ENCODE measurements around the gene TBC1D9. TPM values are rescaled to one million over a fixed set of nuclear protein-coding genes. Genes with fewer than 3 reads are reported as not detected.

TBC1D9 gene
- total and polyA plus RNA-seq, 7 donors: 5.4 to 10.2 (median 8.2) TPM

DNA sequence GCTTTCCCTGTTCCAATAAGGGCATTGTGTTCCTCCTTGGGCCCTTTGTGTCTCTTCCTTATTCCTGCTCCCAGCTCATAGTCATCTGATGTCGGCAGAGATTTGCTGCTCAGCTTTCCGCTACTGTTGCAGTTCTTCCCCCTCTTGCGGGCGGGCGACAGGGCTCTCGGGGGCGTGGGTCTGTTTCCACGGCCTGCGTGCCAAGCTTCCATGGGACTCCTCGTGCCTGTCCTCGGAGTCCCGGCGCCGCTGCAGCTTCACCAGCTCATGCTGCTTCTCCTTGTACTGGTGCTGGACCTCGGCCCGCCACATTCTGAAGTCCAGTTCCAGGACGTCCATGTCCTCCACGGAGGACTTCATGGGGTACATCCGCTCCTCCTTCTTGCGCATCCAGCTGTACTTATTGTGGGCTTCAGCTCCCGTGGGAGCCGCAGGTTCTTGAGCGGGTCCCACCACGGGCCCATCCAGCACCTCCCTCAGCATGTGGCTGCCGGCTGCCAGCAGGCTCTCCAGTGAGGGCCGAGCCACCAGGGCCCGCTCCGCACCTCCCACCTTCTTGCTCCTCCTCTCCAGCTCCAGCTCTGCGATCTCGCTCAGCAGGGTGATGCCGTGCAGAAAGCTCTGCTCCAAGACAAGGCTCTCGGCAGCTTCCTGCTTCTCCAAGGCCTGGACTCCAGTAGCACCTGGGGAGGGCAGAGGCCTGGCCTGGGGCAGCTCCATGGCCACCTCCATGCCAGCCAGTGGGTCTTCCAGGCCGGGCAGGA is 113.3 kb downstream of the TBC1D9 start:
- 97% methylated on average over 33 of the region's 33 CpGs for WGBS, 2 donors
- H3K4me3 ChIP-seq: no peak overlapping the region
- no peak for DNase-seq
- H3K36me3 ChIP-seq: peaks cover 0 to 9% (median 0%) of the 10 kb centered on the region in 4 donors
- no peaks in the 10 kb centered on the region for H3K27me3 ChIP-seq
- TF ChIP-seq EP300 (IDR thresholded peaks at IDR 0.05) (no peak), POLR2AphosphoS5 (IDR thresholded peaks at IDR 0.05) (no peak), POLR2A (IDR thresholded peaks at IDR 0.05) (no peak)
- TF ChIP-seq, protein P1, sequence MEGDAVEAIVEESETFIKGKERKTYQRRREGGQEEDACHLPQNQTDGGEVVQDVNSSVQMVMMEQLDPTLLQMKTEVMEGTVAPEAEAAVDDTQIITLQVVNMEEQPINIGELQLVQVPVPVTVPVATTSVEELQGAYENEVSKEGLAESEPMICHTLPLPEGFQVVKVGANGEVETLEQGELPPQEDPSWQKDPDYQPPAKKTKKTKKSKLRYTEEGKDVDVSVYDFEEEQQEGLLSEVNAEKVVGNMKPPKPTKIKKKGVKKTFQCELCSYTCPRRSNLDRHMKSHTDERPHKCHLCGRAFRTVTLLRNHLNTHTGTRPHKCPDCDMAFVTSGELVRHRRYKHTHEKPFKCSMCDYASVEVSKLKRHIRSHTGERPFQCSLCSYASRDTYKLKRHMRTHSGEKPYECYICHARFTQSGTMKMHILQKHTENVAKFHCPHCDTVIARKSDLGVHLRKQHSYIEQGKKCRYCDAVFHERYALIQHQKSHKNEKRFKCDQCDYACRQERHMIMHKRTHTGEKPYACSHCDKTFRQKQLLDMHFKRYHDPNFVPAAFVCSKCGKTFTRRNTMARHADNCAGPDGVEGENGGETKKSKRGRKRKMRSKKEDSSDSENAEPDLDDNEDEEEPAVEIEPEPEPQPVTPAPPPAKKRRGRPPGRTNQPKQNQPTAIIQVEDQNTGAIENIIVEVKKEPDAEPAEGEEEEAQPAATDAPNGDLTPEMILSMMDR (IDR thresholded peaks at IDR 0.05): no peak
- no peak overlapping the region for H3K27ac ChIP-seq
- peaks cover 0 to 4% (median 0%) of the 10 kb centered on the region in 4 donors for H3K4me1 ChIP-seq
- intact Hi-C loops (cut with DNase I): no loop called here
- no peaks in the 10 kb centered on the region for H3K9me3 ChIP-seq

DNA sequence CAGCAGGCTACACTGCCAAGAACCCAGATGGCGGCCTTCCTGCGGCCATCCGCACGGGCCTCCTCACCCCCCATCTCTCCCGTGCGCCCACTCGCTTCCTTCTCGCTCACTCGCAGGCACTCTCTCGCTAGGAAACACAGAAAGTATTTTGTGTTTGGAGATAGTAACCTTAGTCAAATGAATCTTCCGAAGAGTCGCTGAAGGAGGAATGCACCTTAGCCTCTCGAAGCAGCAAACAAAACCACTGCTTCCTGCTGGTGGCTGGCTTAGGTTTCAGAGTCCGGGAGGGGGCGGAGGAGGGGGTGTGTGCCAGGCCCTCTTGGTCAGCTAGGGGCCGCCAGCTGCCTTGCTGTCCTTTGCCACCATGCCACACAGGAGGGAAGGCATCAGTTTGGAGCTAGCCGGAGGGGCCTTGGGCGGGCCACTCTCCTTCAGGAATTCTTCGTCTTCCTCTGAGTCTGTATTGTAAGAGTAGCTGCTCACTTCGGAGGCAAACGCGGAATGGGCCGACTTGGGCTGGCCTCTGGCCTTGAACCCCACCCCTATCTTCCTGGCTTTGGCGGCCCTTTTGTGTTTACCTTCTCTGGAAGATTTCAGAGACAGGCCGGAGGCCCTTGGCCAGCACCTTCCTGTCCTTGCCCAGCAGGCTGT is 114.3 kb downstream of the TBC1D9 start:
- intact Hi-C loops (cut with DNase I): no loop called here
- H3K36me3 ChIP-seq: peaks cover 0 to 9% (median 0%) of the 10 kb centered on the region in 4 donors
- no peaks in the 10 kb centered on the region for H3K9me3 ChIP-seq
- no peak for DNase-seq
- 74 to 86% methylated on average over 25 of the region's 25 CpGs for WGBS, 2 donors
- H3K27ac ChIP-seq: no peak overlapping the region
- no peaks in the 10 kb centered on the region for H3K27me3 ChIP-seq
- TF ChIP-seq POLR2AphosphoS5 (IDR thresholded peaks at IDR 0.05) (no peak), EP300 (IDR thresholded peaks at IDR 0.05) (no peak)
- TF ChIP-seq, protein P1 (IDR thresholded peaks at IDR 0.05): no peak
- H3K4me3 ChIP-seq: no peak overlapping the region
- H3K4me1 ChIP-seq: peaks cover 0 to 4% (median 0%) of the 10 kb centered on the region in 4 donors

DNA sequence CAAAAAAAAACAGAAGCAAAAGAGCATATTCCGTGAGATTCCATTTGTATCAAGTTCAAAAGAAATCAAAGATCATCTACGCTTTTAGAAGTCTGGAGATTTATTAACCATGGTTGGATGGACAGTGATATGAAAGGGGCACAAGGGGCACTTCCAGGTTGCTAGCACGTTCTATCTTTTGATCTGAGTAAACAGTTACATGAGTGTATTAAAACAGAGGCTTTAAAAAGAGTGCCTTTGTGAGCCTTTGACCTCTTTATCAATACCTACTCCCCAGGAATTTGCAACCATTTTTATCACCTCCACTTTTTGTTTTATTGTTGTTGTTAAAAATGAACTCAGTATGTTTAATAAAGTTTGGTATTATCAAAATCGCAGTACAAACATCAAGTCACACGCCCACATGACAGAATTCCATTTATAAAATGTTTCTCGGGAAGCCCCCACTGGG is 115.1 kb downstream of the TBC1D9 start:
- no peaks in the 10 kb centered on the region for H3K9me3 ChIP-seq
- H3K36me3 ChIP-seq: peaks cover 0 to 9% (median 0%) of the 10 kb centered on the region in 4 donors
- 29 to 72% methylated on average over 6 of the region's 6 CpGs for WGBS, 2 donors
- no peak for DNase-seq
- intact Hi-C loops (cut with DNase I): no loop called here
- H3K4me1 ChIP-seq: peaks cover 0 to 4% (median 0%) of the 10 kb centered on the region in 4 donors
- TF ChIP-seq, protein P1 (IDR thresholded peaks at IDR 0.05): no peak
- no peak for TF ChIP-seq EP300 (IDR thresholded peaks at IDR 0.05)
- TF ChIP-seq POLR2AphosphoS5 (IDR thresholded peaks at IDR 0.05): no peak
- no peak for TF ChIP-seq POLR2A (IDR thresholded peaks at IDR 0.05)
- no peak overlapping the region for H3K4me3 ChIP-seq
- no peak overlapping the region for H3K27ac ChIP-seq
- no peaks in the 10 kb centered on the region for H3K27me3 ChIP-seq

DNA sequence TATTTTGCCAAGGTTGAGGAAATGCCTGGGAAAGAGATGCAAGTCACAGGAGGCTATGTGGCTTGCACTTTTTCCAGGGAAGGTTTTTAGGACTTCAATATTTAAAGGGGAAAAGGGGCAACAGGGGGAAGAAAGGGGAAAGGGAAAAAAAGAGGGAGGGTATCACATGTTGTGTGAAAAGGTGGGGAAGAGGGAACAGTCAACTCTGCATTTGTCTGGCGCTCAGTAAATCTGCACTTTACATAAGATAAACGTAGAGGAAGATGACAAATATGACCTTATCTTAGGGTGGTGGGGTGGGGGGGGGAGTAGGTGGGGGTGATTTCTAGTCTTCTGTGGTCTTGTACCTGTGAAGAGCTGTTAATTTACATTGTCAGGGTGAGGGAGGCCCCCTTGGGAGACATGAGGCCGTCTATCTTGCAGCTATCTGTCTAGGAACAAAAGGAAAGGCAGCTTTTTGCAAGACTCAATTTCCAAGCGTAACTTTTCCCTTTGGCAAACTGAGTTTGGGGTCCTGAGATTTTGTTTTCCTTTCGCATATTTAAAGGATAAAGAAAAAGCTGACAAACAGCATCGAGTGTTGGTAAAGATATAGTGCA is 115.9 kb downstream of the TBC1D9 start:
- no peak for DNase-seq
- intact Hi-C loops (cut with DNase I): no loop called here
- no peaks in the 10 kb centered on the region for H3K4me1 ChIP-seq
- TF ChIP-seq POLR2A (IDR thresholded peaks at IDR 0.05): no peak
- TF ChIP-seq, protein P1 (IDR thresholded peaks at IDR 0.05): no peak
- no peak for TF ChIP-seq POLR2AphosphoS5 (IDR thresholded peaks at IDR 0.05)
- no peak for TF ChIP-seq EP300 (IDR thresholded peaks at IDR 0.05)
- no peak overlapping the region for H3K27ac ChIP-seq
- WGBS, 2 donors: 75 to 81% methylated on average over 6 of the region's 6 CpGs
- no peak overlapping the region for H3K4me3 ChIP-seq
- no peaks in the 10 kb centered on the region for H3K9me3 ChIP-seq
- no peaks in the 10 kb centered on the region for H3K27me3 ChIP-seq
- H3K36me3 ChIP-seq: peaks cover 0 to 9% (median 0%) of the 10 kb centered on the region in 4 donors

Data from sigmoid colon (tissue), 7 donors.